ENCODE measurements around the gene CIP2A.
"Not testable (repeated sequence)": the region's sequence is repeated elsewhere in the genome, so short reads cannot be mapped to it uniquely, and the experiment has no call there.

CIP2A gene

DNA sequence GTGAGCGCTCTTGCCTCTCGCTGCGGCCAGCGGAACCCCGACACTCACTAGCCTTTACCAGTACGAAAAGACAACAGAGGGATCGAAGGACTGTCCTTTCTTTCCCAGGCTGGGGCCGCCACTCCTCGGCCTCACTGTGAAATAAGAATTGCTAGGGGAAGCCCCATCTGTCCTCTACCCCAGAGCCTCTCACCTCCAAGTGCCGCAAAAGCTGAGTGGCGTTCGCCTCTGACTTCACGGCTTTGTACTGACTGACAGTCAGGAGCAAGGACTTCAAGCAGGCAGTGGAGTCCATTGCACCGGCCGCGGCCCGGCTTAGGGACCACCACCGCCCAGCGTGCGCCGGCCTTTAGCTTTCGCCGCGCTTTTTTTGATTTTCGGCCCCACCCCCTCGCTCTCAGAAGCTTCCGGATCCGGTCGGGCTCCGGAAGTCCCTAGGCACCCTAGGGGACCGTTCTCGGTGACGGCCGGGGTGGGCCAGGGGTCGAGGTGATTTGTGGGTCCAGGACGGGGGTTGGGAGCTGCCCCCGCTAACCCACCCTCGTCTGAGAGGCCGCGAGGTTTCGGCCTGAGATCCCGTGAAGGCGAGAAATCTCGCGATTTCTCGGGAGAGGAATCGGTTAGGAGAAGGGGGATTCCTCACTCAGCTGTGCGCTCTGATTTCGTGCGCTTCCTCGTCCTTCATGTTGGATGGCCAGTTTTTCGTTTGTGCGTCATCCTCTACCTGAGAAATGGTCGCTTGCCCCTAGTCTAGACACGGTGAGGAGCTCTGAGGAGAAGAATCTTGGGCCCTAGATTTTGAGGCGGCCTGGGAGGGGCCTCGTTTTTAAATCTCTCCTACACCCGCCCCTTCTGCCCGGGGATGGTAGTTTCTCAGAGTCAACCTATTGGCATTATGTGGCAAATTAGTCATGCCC is at the start of gene CIP2A, which contains the start of gene DZIP3:
Gene CIP2A (minus strand): TSS at position 358 of the 917 bp plus-strand sequence. CDS start 63 bp downstream, at position 295.
Gene DZIP3 (plus strand): TSS at position 642 of the 917 bp plus-strand sequence. CDS start 15,685 bp downstream, outside the sequence.
- DNase-seq = peak; percentile 25 to 88 (median 72)

DNA sequence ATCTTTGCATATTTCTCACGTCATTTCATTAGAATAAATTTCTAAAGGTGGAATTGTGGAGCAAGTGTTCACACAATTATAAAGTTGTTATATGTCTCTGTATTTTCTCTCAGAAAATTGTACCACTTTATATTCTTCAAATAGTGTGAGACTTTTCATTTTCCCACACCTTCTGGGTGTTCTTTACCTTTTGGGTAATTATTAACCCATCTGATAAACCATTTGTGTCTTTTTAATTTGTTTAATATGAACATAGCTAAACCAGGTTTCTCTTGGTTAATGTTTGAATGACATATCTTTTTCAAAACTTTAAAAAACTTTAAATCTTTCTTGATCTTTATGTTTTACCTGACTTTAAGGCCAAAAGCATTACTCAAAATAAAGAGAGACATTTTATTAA is 40.7 kb upstream of the CIP2A start:
- DNase-seq = no peak

DNA sequence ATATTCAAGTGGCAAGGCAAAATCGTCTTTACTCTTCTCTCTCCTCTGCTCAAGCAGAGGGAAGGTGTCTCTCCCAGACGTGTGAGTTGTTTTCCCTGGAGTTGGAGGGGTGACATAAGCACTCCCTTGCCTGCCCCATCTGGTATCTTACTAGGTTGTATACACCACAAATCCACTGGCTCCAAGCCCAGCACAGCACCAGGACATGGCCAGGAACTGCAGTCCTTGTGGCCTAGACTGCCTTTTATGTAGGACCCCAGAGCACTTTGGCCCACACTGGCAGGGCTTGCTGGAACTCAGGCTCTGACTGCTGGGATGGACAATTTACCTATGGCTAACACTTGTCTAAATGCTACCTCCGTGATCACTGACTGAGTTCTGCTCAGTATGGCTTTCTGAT is 34.3 kb upstream of the CIP2A start:
- DNase-seq = no peak

DNA sequence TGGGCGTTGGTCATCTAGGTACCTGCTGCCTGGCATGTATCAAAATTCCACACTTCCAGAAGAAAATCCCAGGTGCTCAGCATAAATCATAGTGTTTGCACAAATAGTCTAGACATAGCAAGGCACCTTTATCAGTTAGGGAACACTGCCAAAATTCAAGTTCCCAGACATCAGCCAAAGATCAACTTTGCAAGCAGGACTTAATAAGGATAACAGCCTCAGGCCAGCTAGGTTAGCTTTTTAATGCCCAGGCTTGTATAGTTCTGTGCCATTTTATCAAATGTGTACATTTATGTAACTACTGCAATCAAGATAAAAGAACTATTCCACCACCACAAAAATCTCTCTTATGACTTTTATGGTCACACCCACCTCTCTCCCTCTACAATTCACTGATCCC is 31.0 kb upstream of the CIP2A start:
- no peak for DNase-seq

DNA sequence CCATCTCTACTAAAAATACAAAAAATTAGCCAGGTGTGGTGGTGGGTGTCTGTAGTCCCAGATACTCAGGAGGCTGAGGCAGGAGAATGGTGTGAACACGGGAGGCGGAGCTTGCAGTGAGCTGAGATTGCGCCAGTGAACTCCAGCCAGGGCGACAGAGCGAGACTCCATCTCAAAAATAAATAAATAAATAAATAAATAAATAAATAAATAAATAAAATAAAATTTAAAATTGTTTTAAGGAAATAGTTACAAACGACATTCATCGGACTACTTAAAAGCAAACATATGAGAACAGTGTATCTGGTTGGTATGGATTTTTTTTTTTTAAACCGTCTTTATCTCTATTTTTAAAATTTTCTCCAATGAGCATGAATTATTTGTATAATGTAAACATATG is 26.9 kb upstream of the CIP2A start:
- not testable (repeated sequence) for DNase-seq

DNA sequence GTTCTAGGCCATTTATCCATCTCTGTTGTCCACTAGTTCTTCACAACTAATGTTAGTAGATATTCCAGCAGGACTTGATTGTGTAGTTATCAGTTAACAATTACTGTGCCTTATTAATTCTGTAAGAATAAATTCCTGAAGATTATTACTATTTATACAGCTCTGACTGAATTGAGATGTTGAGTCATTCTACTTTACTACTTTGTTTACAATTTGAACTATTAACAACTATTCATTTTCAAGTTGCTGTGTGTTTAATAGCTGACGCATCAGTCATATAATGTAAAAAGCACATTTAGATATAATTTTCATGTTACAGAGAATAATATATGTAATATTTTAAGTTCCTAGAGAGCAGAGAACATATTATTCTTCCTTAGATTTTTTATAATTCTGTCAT is 21.4 kb upstream of the CIP2A start:
- no peak for DNase-seq

DNA sequence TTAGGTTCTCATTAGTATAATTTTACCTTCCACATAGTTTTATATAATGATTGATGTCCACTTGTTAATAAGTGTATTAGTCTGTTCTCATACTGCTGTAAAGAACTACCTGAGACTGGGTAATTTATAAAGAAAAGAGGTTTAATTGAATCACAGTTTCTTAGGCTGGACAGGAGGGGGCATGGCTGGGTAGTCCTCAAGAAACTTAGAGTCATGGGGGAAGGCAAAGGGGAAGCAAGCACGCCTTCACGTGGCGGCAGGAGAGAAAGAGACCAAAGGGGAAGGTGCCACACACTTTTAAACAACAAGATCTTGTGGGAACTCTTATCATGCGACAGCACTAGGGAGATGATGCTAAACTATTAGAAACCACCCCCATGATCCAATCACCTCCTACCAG is 19.5 kb upstream of the CIP2A start:
- no peak for DNase-seq

DNA sequence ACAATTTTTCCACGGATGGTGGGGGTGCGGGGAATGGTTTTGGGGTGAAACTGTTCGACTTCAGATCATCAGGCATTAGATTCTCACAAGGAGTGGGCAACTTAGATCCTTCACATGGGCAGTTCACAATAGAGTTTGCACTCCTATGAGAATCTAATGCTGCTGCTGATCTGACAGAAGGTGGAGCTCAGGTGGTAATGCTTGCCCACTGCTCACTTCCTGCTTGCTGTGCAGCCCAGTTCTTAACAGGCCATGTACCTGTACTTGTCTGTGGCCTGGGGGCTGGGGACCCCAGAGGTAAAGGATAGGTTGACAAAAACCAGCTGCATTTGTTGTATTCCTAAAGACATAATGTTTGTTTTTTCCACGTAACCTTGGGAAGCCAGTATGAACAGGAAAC is 16.3 kb upstream of the CIP2A start:
- DNase-seq = no peak

DNA sequence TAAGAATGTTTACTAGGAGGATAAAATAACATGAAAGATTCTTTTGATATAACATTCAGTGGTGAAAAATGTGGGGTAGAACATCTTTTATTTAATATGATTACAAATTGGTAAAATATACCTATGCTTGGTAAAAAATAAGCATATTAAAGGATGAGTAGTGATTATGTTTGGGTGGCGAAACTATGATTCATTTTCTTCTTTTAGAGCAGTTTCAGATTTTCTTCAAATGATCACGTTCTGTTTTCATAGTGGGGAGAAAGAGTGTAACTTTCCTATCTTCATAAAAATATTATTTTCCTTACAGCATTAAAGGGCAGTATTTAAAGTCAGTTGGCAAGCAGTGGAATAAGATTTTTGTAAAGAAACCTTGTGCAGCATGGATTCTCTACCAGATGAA is 15.8 kb upstream of the CIP2A start:
- DNase-seq = no peak

DNA sequence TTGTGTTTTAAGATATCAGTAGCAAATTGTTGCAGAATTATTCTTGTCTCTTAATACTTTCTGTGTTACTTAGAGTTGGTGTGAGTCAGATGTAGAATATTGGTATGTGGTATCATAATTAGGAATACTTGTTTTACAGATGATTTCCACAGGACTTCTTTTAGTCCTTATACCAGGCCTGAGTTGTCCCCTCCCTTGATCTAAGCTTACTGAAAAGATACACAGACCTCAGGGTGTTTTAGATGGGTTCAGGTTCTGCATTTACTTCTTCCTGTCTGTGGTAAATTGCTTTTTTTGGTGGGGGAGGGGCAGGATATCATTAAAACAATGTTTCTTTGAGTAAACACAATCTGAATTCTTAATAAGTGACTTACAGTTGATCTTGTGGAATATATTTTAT is 14.5 kb upstream of the CIP2A start:
- DNase-seq = no peak

DNA sequence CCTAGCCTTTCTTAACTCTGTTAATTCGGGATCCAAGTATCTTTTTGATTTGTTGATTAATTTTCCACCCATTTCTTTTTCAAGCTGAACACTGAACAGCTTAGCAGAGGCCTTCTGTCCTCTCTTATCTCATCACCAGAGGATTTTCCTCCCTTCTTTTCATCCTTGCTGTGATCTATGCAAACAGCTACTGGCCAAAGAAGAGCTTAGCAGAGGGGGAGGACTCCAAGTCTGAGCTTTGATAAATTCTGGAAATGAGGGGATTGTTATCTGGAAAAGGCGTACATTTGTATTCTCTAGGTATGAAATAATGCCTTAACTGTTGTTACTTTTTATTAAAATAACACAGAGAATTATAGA is 13.7 kb upstream of the CIP2A start:
- no peak for DNase-seq

DNA sequence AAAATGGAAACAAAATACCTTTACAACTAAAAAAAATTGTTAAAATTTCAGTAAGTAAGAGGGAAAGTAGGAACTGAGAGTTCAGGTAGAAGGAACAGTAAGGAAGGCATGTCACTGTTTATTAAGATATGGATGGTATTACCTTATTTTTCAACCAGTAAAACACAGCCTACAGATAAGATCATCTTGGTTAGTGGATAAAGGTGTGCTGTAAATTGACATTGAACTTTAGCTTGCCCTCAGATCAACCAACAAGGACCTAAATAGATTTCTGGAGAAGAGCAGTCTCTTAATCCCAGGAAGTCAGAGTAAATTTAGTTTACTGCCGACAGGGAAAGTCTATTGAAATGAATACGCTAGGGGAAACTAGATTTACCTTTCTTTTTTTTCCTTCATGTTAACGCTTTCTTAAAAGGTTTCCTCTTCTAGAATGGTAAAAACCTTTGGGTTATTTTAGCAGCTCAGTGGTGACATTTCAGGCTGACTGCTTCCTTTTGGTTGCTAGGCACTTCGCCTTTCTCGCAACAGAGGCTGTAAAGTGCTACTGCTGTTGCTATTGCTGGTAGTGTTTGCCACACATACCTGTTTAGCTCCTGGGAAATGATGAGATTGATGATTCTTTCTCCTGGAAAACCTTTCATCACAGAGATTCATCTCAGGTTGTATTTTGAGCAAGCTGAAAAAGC is 13.2 kb upstream of the CIP2A start:
- DNase-seq = peak in 10 of 56 donors; percentile 1 to 37 (median 10)

DNA sequence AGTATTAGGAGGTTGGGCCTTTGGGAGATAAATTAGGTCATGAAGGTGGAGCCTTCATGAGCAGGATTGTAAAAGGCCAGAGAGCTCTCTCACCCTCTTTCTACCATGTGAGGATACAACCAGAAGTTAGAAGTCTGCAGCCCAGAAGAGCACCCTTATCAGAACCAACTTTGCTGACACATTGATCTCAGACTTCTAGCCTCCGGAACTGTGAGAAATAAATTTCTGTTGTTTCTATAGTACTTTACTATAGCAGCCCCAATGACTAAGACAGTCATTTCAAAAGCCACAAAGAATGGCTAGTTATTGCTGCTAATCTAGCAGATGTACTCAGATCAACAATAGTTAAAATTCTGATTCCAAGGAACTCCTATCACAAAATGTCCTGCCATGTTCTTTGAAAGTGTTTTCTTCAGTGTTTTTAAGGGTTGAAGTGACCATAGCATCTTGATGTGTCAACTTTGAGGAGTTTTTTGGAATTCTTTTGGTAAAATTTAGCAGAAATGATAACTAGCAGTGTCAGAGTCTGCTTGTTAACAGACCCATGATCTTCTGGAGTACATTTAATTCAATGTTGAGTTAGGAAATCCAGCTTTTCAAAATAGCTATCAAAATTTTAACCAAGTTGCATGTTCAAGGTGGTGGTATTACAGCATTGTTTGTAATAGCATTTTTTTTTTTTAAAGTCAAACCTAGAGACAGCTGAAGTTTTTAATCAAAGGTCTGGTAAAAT is 10.6 kb upstream of the CIP2A start:
- DNase-seq = no peak

DNA sequence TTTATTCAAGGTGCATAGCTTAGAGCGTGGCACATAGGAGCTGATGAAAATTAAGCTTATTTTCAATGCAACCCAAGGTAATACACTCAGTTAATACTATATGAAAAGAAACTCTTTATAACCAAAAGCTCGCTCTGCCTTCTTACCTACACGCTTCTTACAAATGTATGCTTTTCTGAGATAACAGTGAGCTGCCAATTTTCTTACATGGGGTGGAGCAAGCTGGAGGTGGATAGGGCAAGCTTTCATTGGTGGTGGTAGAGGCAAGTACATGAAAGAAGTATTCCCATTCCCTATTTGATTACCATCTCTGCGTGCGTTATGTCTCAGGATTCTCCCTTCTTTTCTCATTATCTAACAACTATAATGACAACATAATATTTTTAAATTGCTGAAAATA is 9.1 kb upstream of the CIP2A start:
- DNase-seq = no peak

DNA sequence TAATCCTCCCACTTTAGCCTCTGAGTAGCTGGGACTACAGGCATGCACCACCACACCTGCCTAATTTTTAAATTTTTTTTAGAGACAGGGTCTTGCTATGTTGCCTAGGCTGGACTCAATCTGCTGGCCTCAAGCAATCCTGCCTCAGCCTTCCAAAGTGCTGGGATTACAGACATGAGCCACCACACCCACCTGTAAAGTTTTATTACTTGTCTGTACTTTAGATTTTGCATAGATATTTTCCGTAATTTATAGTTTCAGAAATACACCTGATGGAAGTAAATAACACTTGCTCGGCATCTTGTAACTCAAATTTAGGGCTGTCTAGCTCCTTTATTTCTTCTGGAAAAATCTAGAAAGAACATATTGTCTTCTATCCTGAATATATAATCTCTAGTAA is 6.1 kb upstream of the CIP2A start:
- no peak for DNase-seq

DNA sequence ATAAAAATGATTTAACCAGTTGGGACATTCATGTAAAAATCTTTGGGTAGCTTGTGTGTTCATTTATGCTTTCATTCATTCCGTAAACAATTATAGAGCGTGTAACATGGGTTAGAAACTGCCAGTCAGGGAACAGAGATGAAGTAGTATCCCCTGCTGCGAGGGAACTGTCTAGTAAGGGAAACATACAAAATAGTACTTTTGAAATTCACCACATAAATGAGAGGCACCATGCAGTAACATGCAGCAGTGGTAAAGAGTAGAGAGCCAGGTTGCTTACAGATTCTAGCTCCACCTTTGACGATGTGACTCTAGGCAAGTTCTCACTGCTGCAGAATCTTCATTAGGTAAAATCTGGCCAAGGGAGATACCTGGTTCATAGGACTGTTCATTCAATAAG is 1.2 kb upstream of the CIP2A start:
- no peak for DNase-seq

DNA sequence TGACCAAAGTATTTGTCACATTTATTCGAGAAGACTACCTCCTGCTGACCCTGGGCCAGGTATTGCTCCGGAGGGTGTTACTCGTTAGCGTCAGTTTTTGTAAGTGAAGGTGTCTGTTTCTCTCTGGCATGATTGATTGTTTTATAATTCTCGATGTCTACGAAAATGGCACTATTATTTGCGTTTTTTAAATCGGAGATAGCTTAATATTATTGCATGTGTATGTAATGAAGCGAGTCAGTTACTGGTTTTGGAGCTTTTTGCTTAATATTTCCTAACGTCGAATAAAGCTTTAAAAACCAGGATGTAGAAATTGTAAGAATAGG is 723 bp upstream of the CIP2A start:
- no peak for DNase-seq

DNA sequence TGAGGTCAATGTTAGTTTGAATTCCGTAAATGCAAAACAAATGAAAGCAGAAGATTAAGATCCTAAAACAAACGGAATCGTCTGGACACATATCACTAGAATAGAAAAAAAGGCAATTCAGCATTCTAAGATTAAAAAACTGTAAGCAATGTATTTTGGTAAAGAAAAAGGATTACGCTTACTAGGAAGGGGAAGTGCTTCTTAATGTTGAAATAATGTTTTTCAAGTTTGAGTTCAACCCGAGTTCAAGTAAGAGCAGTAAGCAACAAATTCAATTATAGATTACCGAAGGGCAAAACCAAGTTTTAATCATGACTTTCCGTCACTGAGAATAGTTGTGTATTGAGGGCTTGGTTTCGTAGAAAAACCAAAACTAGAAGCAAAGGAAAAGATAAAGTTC is 637 bp downstream of the CIP2A start:
- DNase-seq = no peak

DNA sequence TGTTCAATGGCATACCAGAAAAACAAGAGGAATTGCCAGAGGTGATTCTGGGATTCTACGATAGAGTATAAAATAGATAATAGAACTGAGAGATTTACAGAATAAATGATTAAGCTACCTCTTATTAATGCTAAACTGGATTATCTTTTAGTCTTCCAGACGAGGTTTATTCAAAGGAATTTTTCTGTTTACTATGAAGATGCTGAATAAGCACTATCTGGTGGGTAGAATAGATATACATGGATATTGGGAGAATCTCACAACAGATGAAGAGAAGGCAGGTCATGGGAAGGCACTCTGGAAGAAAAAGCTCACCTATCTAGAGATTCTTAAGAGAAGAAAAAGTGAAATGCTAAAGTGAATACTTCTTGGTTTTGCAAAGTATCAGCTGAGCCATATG is 11.2 kb downstream of the CIP2A start:
- no peak for DNase-seq

DNA sequence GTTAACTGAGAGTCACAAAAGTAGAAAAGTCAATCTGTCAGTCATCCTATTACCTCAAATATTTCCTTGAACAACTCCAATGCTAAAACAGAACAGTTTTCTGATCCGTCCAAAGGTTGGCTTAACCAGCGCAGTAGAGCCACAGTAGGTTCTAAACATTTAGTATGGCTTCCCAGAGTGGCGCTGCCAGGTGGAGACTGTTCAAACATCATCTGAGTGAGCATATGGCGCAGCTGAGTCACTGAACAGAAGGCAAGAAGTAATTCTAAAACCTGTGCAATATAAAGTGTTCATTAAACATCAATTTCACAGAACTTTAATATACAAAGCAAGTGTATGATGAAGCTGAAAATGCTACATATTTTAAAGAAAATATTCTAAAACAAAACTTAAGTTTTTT is 19.9 kb downstream of the CIP2A start:
- peak in 3 of 56 donors; percentile 1 to 2 (median 1) for DNase-seq

DNA sequence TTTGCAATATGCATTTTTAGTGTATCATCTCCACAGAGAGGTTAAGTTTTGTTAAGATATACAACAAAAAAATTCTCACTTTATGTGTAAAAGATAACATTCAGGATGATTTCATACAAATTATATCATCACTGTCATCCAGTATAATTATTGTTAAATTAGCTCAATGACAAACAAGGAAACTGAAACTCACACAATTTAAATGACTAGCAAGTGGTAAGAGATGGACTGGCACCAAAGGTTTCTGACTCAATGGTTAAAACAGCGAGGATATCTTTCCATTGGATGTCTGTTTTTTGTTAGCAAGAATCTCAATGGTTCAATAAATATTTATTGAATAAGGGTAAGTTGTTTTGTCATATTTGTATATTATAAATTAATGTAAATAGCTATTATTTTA is 22.6 kb downstream of the CIP2A start:
- DNase-seq = no peak

DNA sequence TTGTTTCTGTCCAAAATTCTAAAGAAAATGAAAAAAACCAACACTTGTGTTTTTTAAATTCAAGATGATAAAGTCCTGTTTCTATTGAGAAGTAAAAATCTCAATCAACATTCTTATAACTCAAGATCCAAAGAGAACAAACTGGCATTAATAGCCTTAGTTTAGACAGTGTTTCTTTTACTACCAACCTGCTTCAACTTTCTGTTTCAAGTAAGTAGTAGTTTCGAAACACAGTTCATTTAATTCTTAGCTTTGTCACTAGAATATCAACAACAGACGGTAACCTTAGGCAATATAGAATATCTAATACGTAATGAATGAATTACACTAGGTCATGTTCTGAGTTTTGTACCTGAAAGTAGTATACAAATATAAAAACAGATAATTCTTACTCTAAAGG is 23.7 kb downstream of the CIP2A start:
- no peak for DNase-seq
